ENCODE results near the gene MCTP2.

DNA sequence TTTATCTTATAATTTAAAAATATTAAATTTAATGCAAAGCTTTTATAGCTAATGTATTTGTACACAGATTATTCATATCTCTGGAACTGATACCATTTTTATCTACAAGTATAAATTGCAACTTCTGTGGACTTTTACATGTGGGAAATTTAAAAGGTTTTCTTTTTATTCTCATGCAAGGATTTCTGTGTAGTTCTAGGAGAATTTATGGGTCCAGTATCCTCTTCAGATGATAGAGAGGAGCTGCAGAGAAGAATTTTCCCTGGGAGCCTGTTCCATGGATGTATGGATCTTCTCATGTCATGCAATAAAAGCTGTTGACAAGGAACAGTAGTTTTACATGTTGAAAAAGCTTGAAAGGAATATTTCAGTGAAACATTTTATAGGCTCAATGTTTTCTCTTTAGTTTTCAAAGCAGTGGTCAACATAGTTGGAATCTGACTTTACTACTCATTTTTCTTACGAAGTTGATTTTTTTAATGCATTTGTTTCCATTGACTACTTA, 119.7 kb downstream of the MCTP2 start:
- TF ChIP-seq ATF7 (IDR thresholded peaks at IDR 0.05) (no peak), ATF7 (CRISPR knock-in tag; IDR thresholded peaks at IDR 0.05) (no peak), GABPA (IDR thresholded peaks at IDR 0.05; ENCODE audit: low read depth, low read length) (no peak), GABPA (CRISPR knock-in tag; IDR thresholded peaks at IDR 0.05; ENCODE audit: low read depth) (no peak), MXD3 (CRISPR knock-in tag; IDR thresholded peaks at IDR 0.05) (no peak), ZNF260 (CRISPR knock-in tag; IDR thresholded peaks at IDR 0.05; ENCODE audit: borderline replicate concordance, low read depth) (no peak), PCBP2 (optimal IDR thresholded peaks at IDR 0.05; ENCODE audit: low read depth, low read length, poor library complexity, severe bottlenecking) (no peak), ELF3 (CRISPR knock-in tag; IDR thresholded peaks at IDR 0.05) (no peak), ZNF354B (CRISPR knock-in tag; IDR thresholded peaks at IDR 0.05) (no peak), RXRA (CRISPR knock-in tag; IDR thresholded peaks at IDR 0.05) (no peak), MATR3 (CRISPR knock-in tag; IDR thresholded peaks at IDR 0.05) (no peak), FOXA3 (CRISPR knock-in tag; IDR thresholded peaks at IDR 0.05) (no peak), POLR2A (IDR thresholded peaks at IDR 0.05; ENCODE audit: insufficient read depth in 1 of 2, low read depth in 2 of 2, low read length in 2 of 2) (no peak), REPIN1 (CRISPR knock-in tag; IDR thresholded peaks at IDR 0.05; ENCODE audit: borderline replicate concordance, low read depth) (no peak)
- TF ChIP-seq, protein P1, sequence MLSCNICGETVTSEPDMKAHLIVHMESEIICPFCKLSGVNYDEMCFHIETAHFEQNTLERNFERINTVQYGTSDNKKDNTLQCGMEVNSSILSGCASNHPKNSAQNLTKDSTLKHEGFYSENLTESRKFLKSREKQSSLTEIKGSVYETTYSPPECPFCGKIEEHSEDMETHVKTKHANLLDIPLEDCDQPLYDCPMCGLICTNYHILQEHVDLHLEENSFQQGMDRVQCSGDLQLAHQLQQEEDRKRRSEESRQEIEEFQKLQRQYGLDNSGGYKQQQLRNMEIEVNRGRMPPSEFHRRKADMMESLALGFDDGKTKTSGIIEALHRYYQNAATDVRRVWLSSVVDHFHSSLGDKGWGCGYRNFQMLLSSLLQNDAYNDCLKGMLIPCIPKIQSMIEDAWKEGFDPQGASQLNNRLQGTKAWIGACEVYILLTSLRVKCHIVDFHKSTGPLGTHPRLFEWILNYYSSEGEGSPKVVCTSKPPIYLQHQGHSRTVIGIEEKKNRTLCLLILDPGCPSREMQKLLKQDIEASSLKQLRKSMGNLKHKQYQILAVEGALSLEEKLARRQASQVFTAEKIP (CRISPR knock-in tag; IDR thresholded peaks at IDR 0.05; ENCODE audit: borderline replicate concordance): no peak
- TF ChIP-seq, protein P2, sequence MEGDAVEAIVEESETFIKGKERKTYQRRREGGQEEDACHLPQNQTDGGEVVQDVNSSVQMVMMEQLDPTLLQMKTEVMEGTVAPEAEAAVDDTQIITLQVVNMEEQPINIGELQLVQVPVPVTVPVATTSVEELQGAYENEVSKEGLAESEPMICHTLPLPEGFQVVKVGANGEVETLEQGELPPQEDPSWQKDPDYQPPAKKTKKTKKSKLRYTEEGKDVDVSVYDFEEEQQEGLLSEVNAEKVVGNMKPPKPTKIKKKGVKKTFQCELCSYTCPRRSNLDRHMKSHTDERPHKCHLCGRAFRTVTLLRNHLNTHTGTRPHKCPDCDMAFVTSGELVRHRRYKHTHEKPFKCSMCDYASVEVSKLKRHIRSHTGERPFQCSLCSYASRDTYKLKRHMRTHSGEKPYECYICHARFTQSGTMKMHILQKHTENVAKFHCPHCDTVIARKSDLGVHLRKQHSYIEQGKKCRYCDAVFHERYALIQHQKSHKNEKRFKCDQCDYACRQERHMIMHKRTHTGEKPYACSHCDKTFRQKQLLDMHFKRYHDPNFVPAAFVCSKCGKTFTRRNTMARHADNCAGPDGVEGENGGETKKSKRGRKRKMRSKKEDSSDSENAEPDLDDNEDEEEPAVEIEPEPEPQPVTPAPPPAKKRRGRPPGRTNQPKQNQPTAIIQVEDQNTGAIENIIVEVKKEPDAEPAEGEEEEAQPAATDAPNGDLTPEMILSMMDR (CRISPR knock-in tag; IDR thresholded peaks at IDR 0.05): no peak

All from HepG2 (cell line).